CD14-positive monocyte (primary cell): ENCODE results near the gene LRRN2. TPM values are rescaled to one million over a fixed set of nuclear protein-coding genes. Genes with fewer than 3 reads are reported as not detected.

ENCODE experiments used
- DNase-seq, 3 donors: peaks; one replicate each; pipeline ENCODE4 v3.0.0-alpha.2; 2011 to 2022
- H2AFZ ChIP-seq: 2 replicates; pipeline ENCODE4 v1.6.0; 2012; ENCODE audit warnings: mild to moderate bottlenecking, low read depth, low read length, inconsistent platforms; ENCODE audit not compliant: insufficient read depth, poor library complexity, severe bottlenecking
- H3K27ac ChIP-seq, 2 donors: 1 replicate in 1 of 2; 2 replicates in 1 of 2; pipeline ENCODE4 v1.5.1; 2012 to 2013; ENCODE audit warnings: low read length in 2 of 2, control low read depth in 1 of 2, inconsistent platforms in 1 of 2, low read depth in 1 of 2, mild to moderate bottlenecking in 1 of 2
- H3K27me3 ChIP-seq, 2 donors: one replicate each; pipeline versions ENCODE4 v1.6.0 to v1.6.1; 2011 to 2013; ENCODE audit warnings: low read length in 2 of 2; ENCODE audit not compliant: control insufficient read depth in 2 of 2, insufficient read depth in 2 of 2
- H3K36me3 ChIP-seq, 2 donors: replicated peaks in 1 of 2; 1 replicate in 1 of 2; 2 replicates in 1 of 2; pipeline versions ENCODE4 v1.5.1 to v1.6.1; 2012 to 2013; ENCODE audit warnings: low read length in 2 of 2, control low read depth in 1 of 2, inconsistent platforms in 1 of 2, mild to moderate bottlenecking in 1 of 2; ENCODE audit not compliant: insufficient read depth in 2 of 2, control insufficient read depth in 1 of 2
- H3K4me1 ChIP-seq, 2 donors: 1 replicate in 1 of 2; 2 replicates in 1 of 2; pipeline versions ENCODE4 v1.5.1 to v1.6.1; 2012 to 2013; ENCODE audit warnings: low read length in 2 of 2, control low read depth in 1 of 2, inconsistent platforms in 1 of 2, mild to moderate bottlenecking in 1 of 2, moderate library complexity in 1 of 2; ENCODE audit not compliant: insufficient read depth in 2 of 2, control insufficient read depth in 1 of 2
- H3K4me2 ChIP-seq: replicated peaks from 2 replicates; pipeline ENCODE3; 2012; ENCODE audit warnings: low read length, moderate library complexity, mild to moderate bottlenecking; ENCODE audit not compliant: poor library complexity, severe bottlenecking; ENCODE audit errors: extremely low read depth
- H3K4me3 ChIP-seq, 3 experiments: fragments of 200-600 bp in 1 of 3; sonication (generic) in 1 of 3; replicated peaks in 1 of 3; 1 replicate in 2 of 3; 2 replicates in 1 of 3; pipeline ENCODE4 v1.5.1; 2011 to 2013; ENCODE audit warnings: low read length in 3 of 3, mild to moderate bottlenecking in 3 of 3, control low read depth in 2 of 3, low read depth in 2 of 3, inconsistent platforms in 1 of 3, moderate library complexity in 1 of 3
- H3K79me2 ChIP-seq: 2 replicates; pipeline ENCODE4 v1.6.0; 2012; ENCODE audit warnings: mild to moderate bottlenecking, control low read depth, inconsistent platforms, low read length, moderate library complexity; ENCODE audit not compliant: insufficient read depth
- H3K9ac ChIP-seq: 2 replicates; pipeline ENCODE4 v1.6.0; 2017; ENCODE audit warnings: low read length, mild to moderate bottlenecking; ENCODE audit not compliant: insufficient read depth, poor library complexity, severe bottlenecking
- H3K9me3 ChIP-seq, 2 donors: replicated peaks in 1 of 2; 1 replicate in 1 of 2; 2 replicates in 1 of 2; pipeline versions ENCODE4 v1.5.1 to v1.6.1; 2012 to 2013; ENCODE audit warnings: low read length in 2 of 2, control low read depth in 1 of 2; ENCODE audit not compliant: control insufficient read depth in 1 of 2, insufficient read depth in 1 of 2
- H4K20me1 ChIP-seq: 2 replicates; pipeline ENCODE4 v1.6.0; 2012; ENCODE audit warnings: mild to moderate bottlenecking, low read length, control low read depth, moderate library complexity; ENCODE audit not compliant: insufficient read depth
- H3K27ac Mint-ChIP-seq, 7 donors: one replicate each; pipeline ENCODE4 v1.8.0; 2020; ENCODE audit warnings: mild to moderate bottlenecking in 7 of 7, mixed read lengths in 7 of 7, moderate library complexity in 6 of 7, inconsistent platforms in 2 of 7
- H3K27me3 Mint-ChIP-seq, 3 donors: one replicate each; pipeline ENCODE4 v1.8.0; 2021 to 2022; ENCODE audit warnings: low read depth in 3 of 3, mild to moderate bottlenecking in 3 of 3, mixed read lengths in 3 of 3, moderate library complexity in 3 of 3, inconsistent platforms in 1 of 3
- H3K36me3 Mint-ChIP-seq, 2 donors: one replicate each; pipeline ENCODE4 v1.8.0; 2020; ENCODE audit warnings: mixed read lengths in 2 of 2, inconsistent platforms in 1 of 2, mild to moderate bottlenecking in 1 of 2
- H3K4me1 Mint-ChIP-seq: one replicate; pipeline ENCODE4 v1.8.0; 2020; ENCODE audit warnings: mild to moderate bottlenecking, mixed read lengths
- H3K4me3 Mint-ChIP-seq, 2 donors: one replicate each; pipeline ENCODE4 v1.8.0; 2020; ENCODE audit warnings: mild to moderate bottlenecking in 2 of 2, mixed read lengths in 2 of 2, moderate library complexity in 1 of 2
- H3K9me3 Mint-ChIP-seq, 7 donors: one replicate each; pipeline ENCODE4 v1.8.0; 2020 to 2022; ENCODE audit warnings: mixed read lengths in 7 of 7, mild to moderate bottlenecking in 6 of 7, moderate library complexity in 6 of 7, inconsistent platforms in 2 of 7
- WGBS: methylation state at CpG from one replicate; pipeline ENCODE4 v1.1.5; 2013; ENCODE audit warnings: missing lambda C conversion rate; ENCODE audit not compliant: insufficient coverage; 5-methylcytosine and 5-hydroxymethylcytosine counted together
- intact Hi-C, 2 donors: fragments of 100-400 bp; cut with micrococcal nuclease; formaldehyde crosslinking; loops; one replicate each; pipeline versions ENCODE4 v1.15.0 to v1.15.1; 2023
- polyA plus RNA-seq, 3 donors: library from polyadenylated mRNA; depleted of rRNA in 1 of 3; unstranded in 2 of 3; stranded (reverse) in 1 of 3; fragments of 300-500 nt in 2 of 3; fragments of >200 nt in 1 of 3; fragmentation: Illumina TruSeq in 2 of 3; gene quantifications; 1 replicate in 2 of 3; 2 replicates in 1 of 3; pipeline ENCODE4 v1.2.3, GENCODE V29; 2012 to 2021
- TF ChIP-seq, protein P1 (sequence below): fragments of 200-600 bp; IDR thresholded peaks from one replicate; pipeline ENCODE4 v1.8.0; 2022; ENCODE audit warnings: antibody characterized with exemption, mild to moderate bottlenecking

Gene LRRN2
- polyA plus RNA-seq, 3 donors = not detected

- no peak for DNase-seq
- Histone ChIP-seq H3K79me2 (no peaks in the 10 kb centered on the region), H3K4me2 (no peak overlapping the region), H2AFZ (no peak overlapping the region), H3K36me3 (no peaks in the 10 kb centered on the region), H3K4me1 (no peaks in the 10 kb centered on the region), H3K9me3 (no peaks in the 10 kb centered on the region), H3K27me3 (no peaks in the 10 kb centered on the region), H3K9ac (no peak overlapping the region), H3K4me3 (no peak overlapping the region), H4K20me1 (no peaks in the 10 kb centered on the region), H3K27ac (no peak overlapping the region)
- Mint-ChIP-seq H3K36me3 (no peaks in the 10 kb centered on the region), H3K9me3 (no peaks in the 10 kb centered on the region), H3K27ac (no peak overlapping the region), H3K4me1 (no peaks in the 10 kb centered on the region), H3K4me3 (no peak overlapping the region), H3K27me3 (no peaks in the 10 kb centered on the region)
- TF ChIP-seq, protein P1, sequence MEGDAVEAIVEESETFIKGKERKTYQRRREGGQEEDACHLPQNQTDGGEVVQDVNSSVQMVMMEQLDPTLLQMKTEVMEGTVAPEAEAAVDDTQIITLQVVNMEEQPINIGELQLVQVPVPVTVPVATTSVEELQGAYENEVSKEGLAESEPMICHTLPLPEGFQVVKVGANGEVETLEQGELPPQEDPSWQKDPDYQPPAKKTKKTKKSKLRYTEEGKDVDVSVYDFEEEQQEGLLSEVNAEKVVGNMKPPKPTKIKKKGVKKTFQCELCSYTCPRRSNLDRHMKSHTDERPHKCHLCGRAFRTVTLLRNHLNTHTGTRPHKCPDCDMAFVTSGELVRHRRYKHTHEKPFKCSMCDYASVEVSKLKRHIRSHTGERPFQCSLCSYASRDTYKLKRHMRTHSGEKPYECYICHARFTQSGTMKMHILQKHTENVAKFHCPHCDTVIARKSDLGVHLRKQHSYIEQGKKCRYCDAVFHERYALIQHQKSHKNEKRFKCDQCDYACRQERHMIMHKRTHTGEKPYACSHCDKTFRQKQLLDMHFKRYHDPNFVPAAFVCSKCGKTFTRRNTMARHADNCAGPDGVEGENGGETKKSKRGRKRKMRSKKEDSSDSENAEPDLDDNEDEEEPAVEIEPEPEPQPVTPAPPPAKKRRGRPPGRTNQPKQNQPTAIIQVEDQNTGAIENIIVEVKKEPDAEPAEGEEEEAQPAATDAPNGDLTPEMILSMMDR = no peak
- WGBS = 82% methylated on average over 7 of the region's 10 CpGs
- intact Hi-C loops = no loop called here
These were observed 12.9 kb downstream of the LRRN2 start for GRCh38 chr1:204672482-204673121.

DNA sequence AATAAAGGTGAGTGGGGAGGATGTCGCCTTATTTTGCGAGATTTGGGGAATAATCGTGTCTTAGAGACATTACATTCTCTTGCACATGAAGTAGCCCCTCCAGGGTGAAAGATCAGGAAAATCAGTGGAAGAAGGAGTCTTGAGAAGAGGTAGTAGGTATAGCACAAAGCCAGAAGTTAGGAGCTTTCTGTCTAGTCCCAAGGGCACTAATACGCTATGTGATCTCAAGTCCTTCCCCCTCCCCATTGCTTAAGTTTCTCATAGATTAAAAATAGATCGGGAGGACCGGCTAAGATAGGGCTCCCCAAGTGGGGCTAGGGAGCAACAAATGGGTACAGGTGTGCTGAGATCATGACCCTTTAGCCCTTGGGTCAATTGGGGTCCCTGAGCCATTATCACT is 13.5 kb downstream of the LRRN2 start:
- no peaks in the 10 kb centered on the region for H3K4me1 Mint-ChIP-seq
- no peaks in the 10 kb centered on the region for H3K9me3 Mint-ChIP-seq
- H3K9me3 ChIP-seq = no peaks in the 10 kb centered on the region
- H3K27ac Mint-ChIP-seq = no peak overlapping the region
- H3K4me2 ChIP-seq = no peak overlapping the region
- H3K36me3 Mint-ChIP-seq = no peaks in the 10 kb centered on the region
- H4K20me1 ChIP-seq = no peaks in the 10 kb centered on the region
- WGBS = no CpG with 5 or more reads among the region's 6 CpGs
- TF ChIP-seq, protein P1 = no peak
- H3K9ac ChIP-seq = no peak overlapping the region
- no peak overlapping the region for H3K4me3 Mint-ChIP-seq
- DNase-seq = no peak
- no peak overlapping the region for H3K4me3 ChIP-seq
- H3K36me3 ChIP-seq = no peaks in the 10 kb centered on the region
- H3K27ac ChIP-seq = no peak overlapping the region
- H3K27me3 ChIP-seq = no peaks in the 10 kb centered on the region
- no peaks in the 10 kb centered on the region for H3K79me2 ChIP-seq
- H2AFZ ChIP-seq = no peak overlapping the region
- no peaks in the 10 kb centered on the region for H3K4me1 ChIP-seq
- no peaks in the 10 kb centered on the region for H3K27me3 Mint-ChIP-seq
- intact Hi-C loops = no loop called here
